Measurements from ENCODE around the gene INO80C. TPM values are rescaled to one million over a fixed set of nuclear protein-coding genes. Genes with fewer than 3 reads are reported as not detected.

Gene INO80C
- total RNA-seq, 1 donor from 2014 or later = 25.8 TPM

- Histone ChIP-seq H3K27me3 (ENCODE audit: low read depth) (no peaks in the 10 kb centered on the region), H3K4me1 (no peaks in the 10 kb centered on the region), H3K9me3 (no peaks in the 10 kb centered on the region), H3K27ac (no peak overlapping the region), H3K4me3 (no peak overlapping the region), H3K36me3 (no peaks in the 10 kb centered on the region)
- DNase-seq (no peak), ATAC-seq (no peak)
- TF ChIP-seq CTCF (IDR thresholded peaks at IDR 0.05) = no peak
- intact Hi-C loops (cut with DNase I) = no loop called here
Observed at GRCh38 chr18:35451032-35451431, 46.7 kb downstream of the INO80C start.

GRCh38 chr18:35444636-35445035, 53.1 kb downstream of the INO80C start:
- Histone ChIP-seq H3K4me1 (no peaks in the 10 kb centered on the region), H3K27me3 (ENCODE audit: low read depth) (no peaks in the 10 kb centered on the region), H3K4me3 (no peak overlapping the region), H3K27ac (no peak overlapping the region), H3K36me3 (no peaks in the 10 kb centered on the region), H3K9me3 (no peaks in the 10 kb centered on the region)
- intact Hi-C loops (cut with DNase I) = no loop called here
- TF ChIP-seq CTCF (IDR thresholded peaks at IDR 0.05) = no peak
- no peak for DNase-seq
- ATAC-seq = no peak

- H3K4me3 ChIP-seq = no peak overlapping the region
- ATAC-seq (no peak), DNase-seq (no peak)
- intact Hi-C loops (cut with DNase I) = no loop called here
- no peaks in the 10 kb centered on the region for H3K4me1 ChIP-seq
- H3K36me3 ChIP-seq = no peaks in the 10 kb centered on the region
- H3K27me3 ChIP-seq (ENCODE audit: low read depth) = no peaks in the 10 kb centered on the region
- no peaks in the 10 kb centered on the region for H3K9me3 ChIP-seq
- TF ChIP-seq CTCF (IDR thresholded peaks at IDR 0.05) = no peak
- no peak overlapping the region for H3K27ac ChIP-seq
Observed at GRCh38 chr18:35443847-35444246, 53.9 kb downstream of the INO80C start.

GRCh38 chr18:35443434-35443833, 54.3 kb downstream of the INO80C start:
- ATAC-seq = no peak
- no peak for TF ChIP-seq CTCF (IDR thresholded peaks at IDR 0.05)
- intact Hi-C loops (cut with DNase I) = no loop called here
- Histone ChIP-seq H3K9me3 (no peaks in the 10 kb centered on the region), H3K4me1 (no peaks in the 10 kb centered on the region), H3K4me3 (no peak overlapping the region), H3K27ac (no peak overlapping the region), H3K36me3 (no peaks in the 10 kb centered on the region), H3K27me3 (ENCODE audit: low read depth) (no peaks in the 10 kb centered on the region)
- DNase-seq = no peak

GRCh38 chr18:35442701-35443100, 55.1 kb downstream of the INO80C start:
- Histone ChIP-seq H3K36me3 (no peaks in the 10 kb centered on the region), H3K27me3 (ENCODE audit: low read depth) (no peaks in the 10 kb centered on the region), H3K27ac (no peak overlapping the region), H3K4me1 (no peaks in the 10 kb centered on the region), H3K4me3 (no peak overlapping the region), H3K9me3 (no peaks in the 10 kb centered on the region)
- DNase-seq (no peak), ATAC-seq (no peak)
- no peak for TF ChIP-seq CTCF (IDR thresholded peaks at IDR 0.05)
- intact Hi-C loops (cut with DNase I) = no loop called here

Data from lower lobe of right lung (tissue), 2 donors.